WTC11 (cell line): ENCODE data around the gene HLA-G. TPM values are rescaled to one million over a fixed set of nuclear protein-coding genes. Genes with fewer than 3 reads are reported as not detected.
A peak's percentile ranks its signal among the peaks of the same experiment; 100 is the strongest.

Source experiments
- ATAC-seq: fragments of 200-7000 bp; cut with Tn5 transposase; 2 replicates; pipeline ENCODE4 v1.10.0; 2021; ENCODE audit warnings: mild to moderate bottlenecking, moderate library complexity
- CTCF ChIA-PET: fragments of 300-600 bp; sonication (Branson Sonifier 250); formaldehyde crosslinking; loops from one replicate; lab custom pipeline; 2021; ENCODE audit warnings: antibody characterized with exemption; lab: Charles Lee
- POLR2A ChIA-PET: fragments of 350-600 bp; sonication (Branson Sonifier 250); formaldehyde crosslinking; loops from one replicate; lab custom pipeline; 2021; ENCODE audit warnings: antibody characterized with exemption; lab: Charles Lee
- DNase-seq: peaks from one replicate; pipeline ENCODE4 v3.0.0; 2021; ENCODE audit warnings: low spot score
- H3K27ac Mint-ChIP-seq: 2 replicates; pipeline ENCODE4 v1.8.0; 2021; ENCODE audit warnings: mixed read lengths
- H3K27me3 Mint-ChIP-seq: 2 replicates; pipeline ENCODE4 v1.8.0; 2021; ENCODE audit warnings: low read depth, mild to moderate bottlenecking, moderate library complexity, mixed read lengths
- H3K36me3 Mint-ChIP-seq: 2 replicates; pipeline ENCODE4 v1.8.0; 2021; ENCODE audit warnings: mixed read lengths
- H3K4me1 Mint-ChIP-seq: 2 replicates; pipeline ENCODE4 v1.8.0; 2022; ENCODE audit warnings: mixed read lengths
- H3K4me3 Mint-ChIP-seq: 2 replicates; pipeline ENCODE4 v1.8.0; 2021; ENCODE audit warnings: mild to moderate bottlenecking, moderate library complexity, mixed read lengths
- H3K9me3 Mint-ChIP-seq: 2 replicates; pipeline ENCODE4 v1.8.0; 2021; ENCODE audit warnings: mixed read lengths
- CBFB ChIP-seq: sonication (generic); formaldehyde crosslinking; IDR thresholded peaks from 2 replicates; pipeline ENCODE4 v1.8.1; 2022; ENCODE audit warnings: mild to moderate bottlenecking, low read depth, missing genetic modification reagents
- EMX1 ChIP-seq: fragments of 250-450 bp; sonication (Bioruptor Pico); IDR thresholded peaks from 2 replicates; pipeline ENCODE4 v1.8.0; 2021; ENCODE audit warnings: mild to moderate bottlenecking
- FOXJ3 ChIP-seq: sonication (generic); formaldehyde crosslinking; IDR thresholded peaks from 2 replicates; pipeline ENCODE4 v1.9.0; 2021; ENCODE audit warnings: missing genetic modification reagents, mild to moderate bottlenecking, borderline replicate concordance
- FOXK1 ChIP-seq: sonication (generic); formaldehyde crosslinking; IDR thresholded peaks from 2 replicates; pipeline ENCODE4 v1.8.0; 2022; ENCODE audit warnings: mild to moderate bottlenecking, moderate library complexity, missing genetic modification reagents
- GABPB1 ChIP-seq: sonication (generic); formaldehyde crosslinking; IDR thresholded peaks from 2 replicates; pipeline ENCODE4 v1.8.1; 2023; ENCODE audit warnings: mild to moderate bottlenecking, missing genetic modification reagents
- GRHL2 ChIP-seq: fragments of 250-450 bp; sonication (Bioruptor Pico); IDR thresholded peaks from 2 replicates; pipeline ENCODE4 v1.8.0; 2022; ENCODE audit warnings: mild to moderate bottlenecking, moderate library complexity; ENCODE audit not compliant: insufficient replicate concordance, severe bottlenecking
- HMGA2 ChIP-seq: fragments of 250-450 bp; sonication (Bioruptor Pico); IDR thresholded peaks from 2 replicates; pipeline ENCODE4 v1.4.0; 2021; ENCODE audit warnings: mild to moderate bottlenecking, moderate library complexity
- JAZF1 ChIP-seq: fragments of 250-450 bp; sonication (Bioruptor Pico); IDR thresholded peaks from 2 replicates; pipeline ENCODE4 v1.9.0; 2021; ENCODE audit warnings: moderate library complexity, mild to moderate bottlenecking, inconsistent platforms
- JUN ChIP-seq: sonication (generic); formaldehyde crosslinking; IDR thresholded peaks from 2 replicates; pipeline ENCODE4 v1.8.0; 2023; ENCODE audit warnings: mild to moderate bottlenecking, missing genetic modification reagents
- MAX ChIP-seq: sonication (generic); formaldehyde crosslinking; IDR thresholded peaks from 2 replicates; pipeline ENCODE4 v1.8.0; 2022; ENCODE audit warnings: mild to moderate bottlenecking, missing genetic modification reagents
- MLX ChIP-seq: sonication (generic); formaldehyde crosslinking; IDR thresholded peaks from 2 replicates; pipeline ENCODE4 v1.8.1; 2023; ENCODE audit warnings: mild to moderate bottlenecking, missing genetic modification reagents, moderate library complexity
- NFATC4 ChIP-seq: fragments of 250-450 bp; sonication (Bioruptor Pico); IDR thresholded peaks from 2 replicates; pipeline ENCODE4 v1.9.0; 2021; ENCODE audit warnings: mild to moderate bottlenecking
- NFYB ChIP-seq: sonication (generic); formaldehyde crosslinking; conservative IDR thresholded peaks from 2 replicates; pipeline ENCODE4 v1.8.0; 2022; ENCODE audit warnings: low read depth, missing genetic modification reagents
- NR2C2 ChIP-seq: sonication (generic); formaldehyde crosslinking; IDR thresholded peaks from 2 replicates; pipeline ENCODE4 v1.8.0; 2022; ENCODE audit warnings: mild to moderate bottlenecking, missing genetic modification reagents
- OVOL2 ChIP-seq: fragments of 250-450 bp; sonication (Bioruptor Pico); IDR thresholded peaks from 2 replicates; pipeline ENCODE4 v1.9.0; 2021; ENCODE audit warnings: mild to moderate bottlenecking, borderline replicate concordance
- PREB ChIP-seq: sonication (generic); formaldehyde crosslinking; IDR thresholded peaks from 2 replicates; pipeline ENCODE4 v1.8.1; 2022; ENCODE audit warnings: mild to moderate bottlenecking, missing genetic modification reagents, moderate library complexity, borderline replicate concordance
- SMAD3 ChIP-seq: sonication (generic); formaldehyde crosslinking; IDR thresholded peaks from 2 replicates; pipeline ENCODE4 v1.8.0; 2022; ENCODE audit warnings: missing genetic modification reagents, mild to moderate bottlenecking, borderline replicate concordance
- SP1 ChIP-seq: sonication (generic); formaldehyde crosslinking; conservative IDR thresholded peaks from 2 replicates; pipeline ENCODE4 v1.8.1; 2022; ENCODE audit warnings: missing genetic modification reagents
- TEAD1 ChIP-seq: sonication (generic); formaldehyde crosslinking; IDR thresholded peaks from 2 replicates; pipeline ENCODE4 v1.8.0; 2022; ENCODE audit warnings: mild to moderate bottlenecking, missing genetic modification reagents
- TP53 ChIP-seq: sonication (generic); formaldehyde crosslinking; IDR thresholded peaks from 2 replicates; pipeline ENCODE4 v1.8.1; 2023; ENCODE audit warnings: mild to moderate bottlenecking, missing genetic modification reagents
- ZBTB21 ChIP-seq: sonication (generic); formaldehyde crosslinking; IDR thresholded peaks from 2 replicates; pipeline ENCODE4 v1.8.1; 2023; ENCODE audit warnings: mild to moderate bottlenecking, missing genetic modification reagents, borderline replicate concordance
- ZNF138 ChIP-seq: sonication (generic); formaldehyde crosslinking; conservative IDR thresholded peaks from 2 replicates; pipeline ENCODE4 v1.8.1; 2022; ENCODE audit warnings: mild to moderate bottlenecking, moderate library complexity, missing genetic modification reagents
- ZNF232 ChIP-seq: sonication (generic); formaldehyde crosslinking; IDR thresholded peaks from 2 replicates; pipeline ENCODE4 v1.8.0; 2022; ENCODE audit warnings: mild to moderate bottlenecking, missing genetic modification reagents
- total RNA-seq: library from RNA; stranded (reverse); gene quantifications from 3 replicates; pipeline ENCODE4 v1.2.3, GENCODE V29; 2021
- TF ChIP-seq, protein P1 (sequence below): fragments of 250-450 bp; sonication (Bioruptor Pico); conservative IDR thresholded peaks from 2 replicates; pipeline ENCODE4 v1.9.0; 2021; ENCODE audit warnings: mild to moderate bottlenecking
- TF ChIP-seq, protein P2 (sequence below): sonication (generic); formaldehyde crosslinking; conservative IDR thresholded peaks from 2 replicates; pipeline ENCODE4 v1.8.1; 2022; ENCODE audit warnings: mild to moderate bottlenecking, missing genetic modification reagents
- TF ChIP-seq, protein P3 (sequence below): sonication (generic); formaldehyde crosslinking; IDR thresholded peaks from 2 replicates; pipeline ENCODE4 v1.8.1; 2023; ENCODE audit warnings: mild to moderate bottlenecking, missing genetic modification reagents, moderate library complexity
- TF ChIP-seq, protein P4 (sequence below): sonication (generic); formaldehyde crosslinking; IDR thresholded peaks from 2 replicates; pipeline ENCODE4 v1.8.0; 2022; ENCODE audit warnings: mild to moderate bottlenecking, missing genetic modification reagents

Gene HLA-G
- total RNA-seq, 1 experiment from 2014 or later, result 1.7 TPM

DNA sequence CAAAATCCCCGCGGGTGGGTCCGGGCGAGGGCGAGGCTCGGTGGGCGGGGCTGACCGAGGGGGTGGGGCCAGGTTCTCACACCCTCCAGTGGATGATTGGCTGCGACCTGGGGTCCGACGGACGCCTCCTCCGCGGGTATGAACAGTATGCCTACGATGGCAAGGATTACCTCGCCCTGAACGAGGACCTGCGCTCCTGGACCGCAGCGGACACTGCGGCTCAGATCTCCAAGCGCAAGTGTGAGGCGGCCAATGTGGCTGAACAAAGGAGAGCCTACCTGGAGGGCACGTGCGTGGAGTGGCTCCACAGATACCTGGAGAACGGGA is 809 bp downstream of the HLA-G start:
- no peak overlapping the region for H3K27ac Mint-ChIP-seq
- ATAC-seq, result peak; percentile 91

DNA sequence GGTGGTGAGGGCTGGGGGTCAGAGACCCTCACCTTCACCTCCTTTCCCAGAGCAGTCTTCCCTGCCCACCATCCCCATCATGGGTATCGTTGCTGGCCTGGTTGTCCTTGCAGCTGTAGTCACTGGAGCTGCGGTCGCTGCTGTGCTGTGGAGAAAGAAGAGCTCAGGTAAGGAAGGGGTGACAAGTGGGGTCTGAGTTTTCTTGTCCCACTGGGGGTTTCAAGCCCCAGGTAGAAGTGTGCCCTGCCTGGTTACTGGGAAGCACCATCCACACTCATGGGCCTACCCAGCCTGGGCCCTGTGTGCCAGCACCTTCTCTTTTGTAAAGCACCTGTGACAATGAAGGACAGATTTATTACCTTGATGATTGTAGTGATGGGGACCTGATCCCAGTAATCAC is 2.1 kb downstream of the HLA-G start:
- Mint-ChIP-seq H3K9me3 (0 out of 2 replicates have a peak, but pooled peaks cover 3% of the 10 kb centered on the region), H3K4me1 (peaks cover 5% of the 10 kb centered on the region), H3K27me3 (peaks cover 88% of the 10 kb centered on the region), H3K4me3 (no peak overlapping the region), H3K27ac (no peak overlapping the region), H3K36me3 (no peaks in the 10 kb centered on the region; the same call in 1 of the 2 replicates)
- CTCF ChIA-PET, result interaction anchor here (1.0 to 1.3 kb wide), 2 partner anchors 92 to 176 kb away, joined by 3 to 4 read pairs; no protein-coding TSS in a partner anchor
- POLR2A ChIA-PET, result no interaction called here
- no peak for DNase-seq
- ATAC-seq, result no peak
- TF ChIP-seq MLX (CRISPR knock-in tag) (no peak), GRHL2 (CRISPR knock-in tag) (no peak), ZBTB21 (no peak), NR2C2 (CRISPR knock-in tag) (no peak), PREB (CRISPR knock-in tag) (no peak), HMGA2 (CRISPR knock-in tag) (no peak), EMX1 (CRISPR knock-in tag) (no peak), FOXK1 (CRISPR knock-in tag) (no peak), NFATC4 (CRISPR knock-in tag) (no peak), CBFB (CRISPR knock-in tag) (no peak), FOXJ3 (CRISPR knock-in tag) (no peak), OVOL2 (CRISPR knock-in tag) (no peak)
- TF ChIP-seq, protein P1, sequence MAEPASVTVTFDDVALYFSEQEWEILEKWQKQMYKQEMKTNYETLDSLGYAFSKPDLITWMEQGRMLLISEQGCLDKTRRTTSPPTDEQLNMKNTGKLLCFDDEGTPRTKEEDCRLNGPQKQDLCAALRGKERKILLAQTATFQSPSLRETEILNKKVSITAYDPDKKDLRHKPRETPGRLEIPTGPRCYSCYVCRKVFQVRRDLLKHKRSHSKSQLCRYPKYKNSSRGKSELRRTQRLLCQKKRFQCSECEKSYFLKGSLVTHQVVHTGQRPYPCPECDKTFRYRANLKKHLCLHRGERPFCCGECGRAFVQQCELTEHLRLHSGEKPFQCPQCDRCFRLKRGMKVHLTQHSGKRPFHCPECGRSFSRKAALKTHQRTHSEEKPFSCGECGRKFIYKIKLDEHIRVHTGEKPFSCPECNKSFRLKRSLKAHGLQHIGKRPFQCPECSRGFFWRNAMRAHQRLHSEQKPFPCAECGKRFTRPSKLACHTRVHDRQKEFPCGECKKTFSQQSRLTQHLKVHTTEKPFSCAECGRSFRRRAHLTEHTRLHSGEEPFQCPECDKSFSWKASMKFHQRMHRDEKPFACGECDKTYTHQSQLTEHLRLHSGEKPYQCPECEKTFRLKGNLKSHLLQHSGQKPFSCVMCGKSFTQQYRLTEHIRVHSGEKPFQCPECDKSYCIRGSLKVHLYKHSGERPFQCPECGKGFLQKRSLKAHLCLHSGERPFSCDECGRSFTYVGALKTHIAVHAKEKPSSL (CRISPR knock-in tag), result no peak
- TF ChIP-seq, protein P2, sequence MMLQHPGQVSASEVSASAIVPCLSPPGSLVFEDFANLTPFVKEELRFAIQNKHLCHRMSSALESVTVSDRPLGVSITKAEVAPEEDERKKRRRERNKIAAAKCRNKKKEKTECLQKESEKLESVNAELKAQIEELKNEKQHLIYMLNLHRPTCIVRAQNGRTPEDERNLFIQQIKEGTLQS (CRISPR knock-in tag), result no peak

More for the DNA sequence above, 809 bp downstream of the HLA-G start:
- CTCF ChIA-PET, result no interaction called here
- POLR2A ChIA-PET, result no interaction called here
- Mint-ChIP-seq H3K36me3 (no peaks in the 10 kb centered on the region; the same call in 1 of the 2 replicates), H3K4me3 (peak overlapping the region; percentile 69), H3K27me3 (peaks cover 95% of the 10 kb centered on the region), H3K4me1 (peaks cover 5% of the 10 kb centered on the region), H3K9me3 (0 out of 2 replicates have a peak, but pooled peaks cover 3% of the 10 kb centered on the region)
- peak; percentile 75; the same call in 1 of the 2 replicates for TF ChIP-seq SMAD3
- peak; percentile 45 for TF ChIP-seq NFYB (CRISPR knock-in tag)
- TF ChIP-seq ZNF232, result peak; percentile 27; the same call in 1 of the 2 replicates
- no peak for TF ChIP-seq GABPB1 (CRISPR knock-in tag)
- TF ChIP-seq ZBTB21, result peak; percentile 50; the same call in 1 of the 2 replicates
- peak; percentile 84; the same call in 1 of the 2 replicates for TF ChIP-seq TP53 (CRISPR knock-in tag)
- TF ChIP-seq, protein P3, sequence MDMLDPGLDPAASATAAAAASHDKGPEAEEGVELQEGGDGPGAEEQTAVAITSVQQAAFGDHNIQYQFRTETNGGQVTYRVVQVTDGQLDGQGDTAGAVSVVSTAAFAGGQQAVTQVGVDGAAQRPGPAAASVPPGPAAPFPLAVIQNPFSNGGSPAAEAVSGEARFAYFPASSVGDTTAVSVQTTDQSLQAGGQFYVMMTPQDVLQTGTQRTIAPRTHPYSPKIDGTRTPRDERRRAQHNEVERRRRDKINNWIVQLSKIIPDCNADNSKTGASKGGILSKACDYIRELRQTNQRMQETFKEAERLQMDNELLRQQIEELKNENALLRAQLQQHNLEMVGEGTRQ (CRISPR knock-in tag), result no peak
- TF ChIP-seq ZNF138, result peak; percentile 45; the same call in 1 of the 2 replicates
- TF ChIP-seq, protein P4, sequence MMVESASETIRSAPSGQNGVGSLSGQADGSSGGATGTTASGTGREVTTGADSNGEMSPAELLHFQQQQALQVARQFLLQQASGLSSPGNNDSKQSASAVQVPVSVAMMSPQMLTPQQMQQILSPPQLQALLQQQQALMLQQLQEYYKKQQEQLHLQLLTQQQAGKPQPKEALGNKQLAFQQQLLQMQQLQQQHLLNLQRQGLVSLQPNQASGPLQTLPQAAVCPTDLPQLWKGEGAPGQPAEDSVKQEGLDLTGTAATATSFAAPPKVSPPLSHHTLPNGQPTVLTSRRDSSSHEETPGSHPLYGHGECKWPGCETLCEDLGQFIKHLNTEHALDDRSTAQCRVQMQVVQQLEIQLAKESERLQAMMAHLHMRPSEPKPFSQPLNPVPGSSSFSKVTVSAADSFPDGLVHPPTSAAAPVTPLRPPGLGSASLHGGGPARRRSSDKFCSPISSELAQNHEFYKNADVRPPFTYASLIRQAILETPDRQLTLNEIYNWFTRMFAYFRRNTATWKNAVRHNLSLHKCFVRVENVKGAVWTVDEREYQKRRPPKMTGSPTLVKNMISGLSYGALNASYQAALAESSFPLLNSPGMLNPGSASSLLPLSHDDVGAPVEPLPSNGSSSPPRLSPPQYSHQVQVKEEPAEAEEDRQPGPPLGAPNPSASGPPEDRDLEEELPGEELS (CRISPR knock-in tag), result 0 out of 2 replicates have a peak, but pooled peaks have one; percentile 41
- TF ChIP-seq MAX, result peak; percentile 91
- TF ChIP-seq JUN (CRISPR knock-in tag), result peak; percentile 63; the same call in 1 of the 2 replicates
- no peak for TF ChIP-seq JAZF1 (CRISPR knock-in tag)
- peak; percentile 70; the same call in 1 of the 2 replicates for TF ChIP-seq TEAD1 (CRISPR knock-in tag)
- TF ChIP-seq MLX (CRISPR knock-in tag), result no peak
- no peak for TF ChIP-seq SP1
- DNase-seq, result peak; percentile 71
